Testis (tissue), 3 donors: Measurements from ENCODE around the gene TAF13. TPM values are rescaled to one million over a fixed set of nuclear protein-coding genes. Genes with fewer than 3 reads are reported as not detected.

Experiments
- DNase-seq: peaks from one replicate; pipeline ENCODE4 v3.0.0-alpha.2; 2019
- H3K27ac ChIP-seq, 2 donors: fragments of 200-600 bp; sonication (generic); one replicate each; pipeline ENCODE4 v1.5.1; 2019
- H3K27me3 ChIP-seq: fragments of 200-600 bp; sonication (generic); one replicate; pipeline ENCODE4 v1.5.1; 2019
- H3K36me3 ChIP-seq: fragments of 200-600 bp; sonication (generic); one replicate; pipeline ENCODE4 v1.5.1; 2017; ENCODE audit warnings: low read depth; ENCODE audit errors: missing control alignments
- H3K4me1 ChIP-seq: fragments of 200-600 bp; sonication (generic); one replicate; pipeline ENCODE4 v1.5.1; 2019
- H3K4me3 ChIP-seq, 2 donors: fragments of 200-600 bp; sonication (generic); one replicate each; pipeline ENCODE4 v1.5.1; 2017 to 2019
- H3K9me3 ChIP-seq: fragments of 200-600 bp; sonication (generic); one replicate; pipeline ENCODE4 v1.5.1; 2017
- POLR2A ChIP-seq: fragments of 450-650 bp; IDR thresholded peaks from one replicate; pipeline ENCODE4 v1.6.1; 2017; ENCODE audit warnings: antibody characterized with exemption, mild to moderate bottlenecking, moderate library complexity
- WGBS, 2 donors: methylation state at CpG; one replicate each; pipeline ENCODE4 v1.1.5; 2018; 5-methylcytosine and 5-hydroxymethylcytosine counted together
- intact Hi-C: fragments of 100-400 bp; cut with DNase I; formaldehyde crosslinking; loops from one replicate; pipeline ENCODE4 v1.15.1; 2023; ENCODE audit warnings: low total_unique reads
- polyA plus RNA-seq: library from polyadenylated mRNA; stranded (reverse); fragments of 350-450 nt; fragmentation: Illumina TruSeq; extraction: RNeasy Lipid Tissue Mini Kit (QIAGEN cat#74804); gene quantifications from one replicate; pipeline ENCODE4 v1.2.3, GENCODE V29; 2014; ENCODE audit warnings: low read depth, low replicate concordance; ENCODE audit not compliant: insufficient read depth
- total RNA-seq, 2 donors: library from RNA; depleted of rRNA; stranded (reverse); fragments of >200 nt; gene quantifications; one replicate each; pipeline ENCODE4 v1.2.3, GENCODE V29; 2016
- TF ChIP-seq, protein P1 (sequence below), 3 experiments: fragments of 450-650 bp in 2 of 3; fragments of 200-600 bp in 1 of 3; sonication (generic) in 1 of 3; IDR thresholded peaks; one replicate each; pipeline ENCODE4 v1.5.1; 2016 to 2019; ENCODE audit warnings: antibody characterized with exemption in 3 of 3, mild to moderate bottlenecking in 2 of 3, moderate library complexity in 1 of 3

The TAF13 gene
- total and polyA plus RNA-seq, 3 donors from 2014 or later = 27.9 to 42.0 (median 38.5) TPM

DNA sequence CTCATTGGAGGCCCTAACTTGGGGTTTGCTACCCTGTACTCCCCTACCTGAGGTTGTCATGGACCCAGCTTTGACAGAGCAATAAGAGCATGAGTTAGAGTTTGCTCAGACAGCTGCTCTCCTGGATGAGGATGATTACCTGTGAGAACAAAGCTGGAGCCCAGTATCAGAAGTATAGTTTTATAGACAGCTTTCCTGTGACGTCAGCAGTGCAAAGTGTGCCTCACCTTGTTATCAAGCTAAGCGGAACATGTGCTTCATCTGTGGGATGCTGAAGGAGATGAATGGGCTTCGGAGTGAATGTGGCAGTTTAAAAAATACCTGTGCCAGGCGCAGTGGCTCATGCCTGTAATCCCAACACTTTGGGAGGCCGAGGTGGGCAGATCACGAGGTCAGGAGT is 28.5 kb downstream of the TAF13 start:
- H3K36me3 ChIP-seq = no peaks in the 10 kb centered on the region
- H3K27ac ChIP-seq = no peak overlapping the region
- no peak for DNase-seq
- TF ChIP-seq POLR2A = no peak
- TF ChIP-seq, protein P1, sequence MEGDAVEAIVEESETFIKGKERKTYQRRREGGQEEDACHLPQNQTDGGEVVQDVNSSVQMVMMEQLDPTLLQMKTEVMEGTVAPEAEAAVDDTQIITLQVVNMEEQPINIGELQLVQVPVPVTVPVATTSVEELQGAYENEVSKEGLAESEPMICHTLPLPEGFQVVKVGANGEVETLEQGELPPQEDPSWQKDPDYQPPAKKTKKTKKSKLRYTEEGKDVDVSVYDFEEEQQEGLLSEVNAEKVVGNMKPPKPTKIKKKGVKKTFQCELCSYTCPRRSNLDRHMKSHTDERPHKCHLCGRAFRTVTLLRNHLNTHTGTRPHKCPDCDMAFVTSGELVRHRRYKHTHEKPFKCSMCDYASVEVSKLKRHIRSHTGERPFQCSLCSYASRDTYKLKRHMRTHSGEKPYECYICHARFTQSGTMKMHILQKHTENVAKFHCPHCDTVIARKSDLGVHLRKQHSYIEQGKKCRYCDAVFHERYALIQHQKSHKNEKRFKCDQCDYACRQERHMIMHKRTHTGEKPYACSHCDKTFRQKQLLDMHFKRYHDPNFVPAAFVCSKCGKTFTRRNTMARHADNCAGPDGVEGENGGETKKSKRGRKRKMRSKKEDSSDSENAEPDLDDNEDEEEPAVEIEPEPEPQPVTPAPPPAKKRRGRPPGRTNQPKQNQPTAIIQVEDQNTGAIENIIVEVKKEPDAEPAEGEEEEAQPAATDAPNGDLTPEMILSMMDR (IDR thresholded peaks at IDR 0.05) = no peak
- H3K27me3 ChIP-seq = no peaks in the 10 kb centered on the region
- no peaks in the 10 kb centered on the region for H3K4me1 ChIP-seq
- intact Hi-C loops = no loop called here
- no peaks in the 10 kb centered on the region for H3K9me3 ChIP-seq
- 84 to 90% methylated on average over 6 of the region's 6 CpGs for WGBS, 2 donors
- no peak overlapping the region for H3K4me3 ChIP-seq

GRCh38 chr1:109046671-109047070 is 29.1 kb downstream of the TAF13 start:
- Histone ChIP-seq H3K36me3 (no peaks in the 10 kb centered on the region), H3K27ac (no peak overlapping the region), H3K9me3 (no peaks in the 10 kb centered on the region), H3K4me3 (no peak overlapping the region), H3K4me1 (no peaks in the 10 kb centered on the region), H3K27me3 (no peaks in the 10 kb centered on the region)
- WGBS, 2 donors = 90 to 93% methylated on average over 4 of the region's 4 CpGs
- intact Hi-C loops = no loop called here
- no peak for TF ChIP-seq POLR2A
- TF ChIP-seq, protein P1 (IDR thresholded peaks at IDR 0.05) = no peak
- DNase-seq = no peak

GRCh38 chr1:109045595-109045994 is 30.2 kb downstream of the TAF13 start:
- no peak for TF ChIP-seq POLR2A
- TF ChIP-seq, protein P1 (IDR thresholded peaks at IDR 0.05) = no peak
- H3K9me3 ChIP-seq = no peaks in the 10 kb centered on the region
- H3K4me1 ChIP-seq = no peaks in the 10 kb centered on the region
- H3K27ac ChIP-seq = no peak overlapping the region
- 59 to 84% methylated on average over 1 of the region's 1 CpG for WGBS, 2 donors
- H3K27me3 ChIP-seq = no peaks in the 10 kb centered on the region
- DNase-seq = no peak
- no peaks in the 10 kb centered on the region for H3K36me3 ChIP-seq
- no peak overlapping the region for H3K4me3 ChIP-seq
- intact Hi-C loops = no loop called here

DNA sequence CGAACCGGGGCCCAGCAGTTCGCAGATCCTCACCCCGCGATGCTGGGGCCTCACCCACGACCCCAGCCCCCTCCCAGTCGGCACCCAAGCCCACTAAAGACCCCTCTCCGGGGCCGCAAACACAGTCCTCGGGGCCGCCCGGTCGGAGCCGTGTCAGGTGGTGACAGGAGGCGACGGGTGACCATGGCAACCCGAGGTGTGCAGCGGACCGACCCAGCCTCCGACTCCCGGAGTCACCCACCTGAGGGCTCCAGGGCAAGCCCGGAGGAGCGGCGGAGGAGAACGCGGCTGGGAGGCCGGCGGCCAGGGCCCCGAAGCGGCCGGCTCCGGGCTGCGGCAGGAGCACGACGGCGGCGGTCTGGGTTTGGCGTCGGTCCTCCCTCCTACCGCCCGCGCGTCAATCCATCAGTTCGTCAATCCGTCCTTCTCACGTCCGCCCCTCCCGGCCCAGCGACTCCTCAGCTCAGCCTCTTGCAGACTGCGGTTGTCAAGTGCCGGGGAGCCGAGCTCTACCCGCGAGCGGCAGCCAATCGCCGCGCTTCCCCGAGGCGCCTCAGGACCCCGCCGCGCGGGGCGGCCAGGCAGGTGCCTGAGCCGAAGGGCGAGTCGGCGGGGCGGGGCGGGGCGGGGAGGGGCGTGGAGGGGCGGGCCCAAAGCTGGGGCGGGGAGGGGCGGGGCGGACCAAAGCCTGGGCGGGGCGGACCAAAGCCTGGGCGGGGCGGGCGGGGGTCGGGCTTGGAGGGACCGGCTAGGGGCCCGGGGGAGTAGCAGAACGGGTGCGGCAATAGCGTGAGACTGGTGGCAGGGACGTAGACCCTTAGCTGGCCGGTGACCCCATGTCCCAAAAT is 34.0 kb downstream of the TAF13 start, which contains the start of gene WDR47:
Gene WDR47, minus strand, starts transcription at position 482 of the 848 bp plus-strand sequence. CDS start 18,590 bp downstream, outside the sequence.
- 0% methylated on average over 6 to 65 of the region's 90 CpGs for whole genome bisulfite sequencing, 2 donors
- H3K4me1 ChIP-seq = no peaks in the 10 kb centered on the region
- H3K4me3 ChIP-seq = peak within 1 kb of the TSS; percentile 91 to 99
- peak; percentile 66 for TF ChIP-seq POLR2A
- TF ChIP-seq, protein P1 (IDR thresholded peaks at IDR 0.05) = no peak
- no peaks in the 10 kb centered on the region for H3K9me3 ChIP-seq
- H3K27me3 ChIP-seq = no peaks in the 10 kb centered on the region
- intact Hi-C loops = no loop called here
- no peaks in the 10 kb centered on the region for H3K36me3 ChIP-seq
- DNase-seq = peak; percentile 97
- H3K27ac ChIP-seq = peak within 1 kb of the TSS; percentile 74 to 82
